Measurements from ENCODE around the gene MAGI1.

MAGI1 gene

DNA sequence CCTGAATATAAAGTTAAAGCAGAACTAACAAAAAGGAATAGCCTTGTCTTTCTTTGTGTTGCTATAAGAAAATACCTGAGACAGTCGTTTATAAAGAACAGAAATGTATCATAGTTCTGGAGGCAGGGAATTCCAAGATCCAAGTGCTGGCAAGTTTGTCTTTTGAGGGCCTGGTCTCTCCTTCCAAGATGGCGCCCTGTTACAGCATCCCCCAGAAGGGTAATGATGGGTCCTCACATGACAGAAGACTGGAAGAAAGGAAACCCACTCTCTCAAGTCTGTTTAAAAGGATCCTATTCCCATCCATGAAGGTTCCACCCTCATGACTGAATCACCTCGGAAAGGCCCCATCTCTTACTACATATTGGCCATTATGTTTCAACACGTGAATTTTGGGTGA, 435.1 kb downstream of the MAGI1 start (continued):
- no peak for TF ChIP-seq PPARA (CRISPR knock-in tag; IDR thresholded peaks at IDR 0.05; ENCODE audit: borderline replicate concordance)
- no peak for TF ChIP-seq ARNTL (CRISPR knock-in tag; IDR thresholded peaks at IDR 0.05; ENCODE audit: borderline replicate concordance, low read depth)

DNA sequence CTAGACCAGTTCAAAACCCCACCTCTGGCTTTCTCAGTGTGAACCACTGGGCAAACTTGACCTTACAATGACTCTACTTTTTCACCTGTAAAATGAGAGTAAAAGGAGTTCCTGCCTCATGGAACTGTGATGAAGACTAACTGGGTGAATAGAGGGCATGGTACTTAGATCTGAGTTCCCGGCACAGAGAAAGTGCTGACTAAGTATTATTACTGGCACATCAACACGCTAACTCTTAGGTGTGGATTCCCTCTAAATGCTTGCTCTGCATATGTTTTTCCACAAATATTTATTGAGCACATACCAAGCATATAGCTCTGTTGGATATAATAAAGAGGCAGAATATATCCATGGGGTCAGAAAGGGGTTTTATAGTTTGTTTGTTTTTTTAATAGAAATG, 437.8 kb downstream of the MAGI1 start:
- no peak for TF ChIP-seq ZNF565 (CRISPR knock-in tag; conservative IDR thresholded peaks at IDR 0.05; ENCODE audit: low read depth)
- TF ChIP-seq CSDC2 (CRISPR knock-in tag; IDR thresholded peaks at IDR 0.05): no peak
- TF ChIP-seq ZC3H10 (CRISPR knock-in tag; IDR thresholded peaks at IDR 0.05): no peak
- no peak for TF ChIP-seq ZFP3 (CRISPR knock-in tag; IDR thresholded peaks at IDR 0.05)
- TF ChIP-seq ISL1 (CRISPR knock-in tag; IDR thresholded peaks at IDR 0.05): no peak
- no peak for ATAC-seq

DNA sequence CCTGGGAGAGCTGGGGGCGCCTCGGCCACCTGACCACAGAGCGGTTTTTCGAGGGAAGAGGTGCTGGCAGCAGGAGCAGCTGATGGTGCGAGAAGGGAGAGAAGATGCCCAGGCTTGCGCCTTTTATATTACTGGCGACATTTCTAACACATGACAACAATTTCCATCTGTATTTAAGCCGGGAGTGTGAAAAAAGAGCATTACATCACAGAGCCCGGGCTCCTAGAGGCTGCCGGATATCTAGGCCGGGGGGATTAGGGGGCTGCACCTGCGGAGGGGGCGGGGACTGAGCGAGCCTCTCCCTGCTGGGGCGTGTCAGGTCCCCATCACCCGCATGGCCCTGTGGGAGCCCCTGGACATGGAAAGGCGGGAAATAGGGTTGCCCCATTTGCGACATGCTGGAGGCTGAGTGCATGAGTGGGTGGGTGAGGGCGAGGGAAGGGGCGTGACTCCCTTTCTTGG, 440.7 kb downstream of the MAGI1 start:
- peak; percentile 11; the same call in 2 of the 3 replicates for ATAC-seq
- TF ChIP-seq ESRRG (CRISPR knock-in tag; IDR thresholded peaks at IDR 0.05): no peak
- TF ChIP-seq RARB (CRISPR knock-in tag; IDR thresholded peaks at IDR 0.05): no peak
- no peak for TF ChIP-seq ZC3H10 (CRISPR knock-in tag; IDR thresholded peaks at IDR 0.05)
- TF ChIP-seq SNAI2 (CRISPR knock-in tag; IDR thresholded peaks at IDR 0.05): no peak
- TF ChIP-seq TOX (CRISPR knock-in tag; IDR thresholded peaks at IDR 0.05; ENCODE audit: borderline replicate concordance): no peak
- no peak for TF ChIP-seq BACH2 (CRISPR knock-in tag; IDR thresholded peaks at IDR 0.05; ENCODE audit: borderline replicate concordance)
- no peak for TF ChIP-seq ZNF565 (CRISPR knock-in tag; conservative IDR thresholded peaks at IDR 0.05; ENCODE audit: low read depth)
- no peak for TF ChIP-seq ZNF8 (CRISPR knock-in tag; IDR thresholded peaks at IDR 0.05)
- no peak for TF ChIP-seq TSHZ2 (CRISPR knock-in tag; IDR thresholded peaks at IDR 0.05)
- no peak for TF ChIP-seq ARNTL (CRISPR knock-in tag; IDR thresholded peaks at IDR 0.05; ENCODE audit: borderline replicate concordance, low read depth)
- TF ChIP-seq PPARA (CRISPR knock-in tag; IDR thresholded peaks at IDR 0.05; ENCODE audit: borderline replicate concordance): no peak
- TF ChIP-seq CREB5 (CRISPR knock-in tag; IDR thresholded peaks at IDR 0.05; ENCODE audit: low read depth): no peak
- no peak for TF ChIP-seq ISL1 (CRISPR knock-in tag; IDR thresholded peaks at IDR 0.05)
- TF ChIP-seq, protein P1, sequence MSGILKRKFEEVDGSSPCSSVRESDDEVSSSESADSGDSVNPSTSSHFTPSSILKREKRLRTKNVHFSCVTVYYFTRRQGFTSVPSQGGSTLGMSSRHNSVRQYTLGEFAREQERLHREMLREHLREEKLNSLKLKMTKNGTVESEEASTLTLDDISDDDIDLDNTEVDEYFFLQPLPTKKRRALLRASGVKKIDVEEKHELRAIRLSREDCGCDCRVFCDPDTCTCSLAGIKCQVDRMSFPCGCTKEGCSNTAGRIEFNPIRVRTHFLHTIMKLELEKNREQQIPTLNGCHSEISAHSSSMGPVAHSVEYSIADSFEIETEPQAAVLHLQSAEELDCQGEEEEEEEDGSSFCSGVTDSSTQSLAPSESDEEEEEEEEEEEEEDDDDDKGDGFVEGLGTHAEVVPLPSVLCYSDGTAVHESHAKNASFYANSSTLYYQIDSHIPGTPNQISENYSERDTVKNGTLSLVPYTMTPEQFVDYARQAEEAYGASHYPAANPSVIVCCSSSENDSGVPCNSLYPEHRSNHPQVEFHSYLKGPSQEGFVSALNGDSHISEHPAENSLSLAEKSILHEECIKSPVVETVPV (CRISPR knock-in tag; IDR thresholded peaks at IDR 0.05): no peak

GRCh38 chr3:65597226-65597951, 441.3 kb downstream of the MAGI1 start:
- peak; percentile 80 for ATAC-seq
- TF ChIP-seq TSHZ2 (CRISPR knock-in tag; IDR thresholded peaks at IDR 0.05) (no peak), ZC3H10 (CRISPR knock-in tag; IDR thresholded peaks at IDR 0.05) (no peak), ISL1 (CRISPR knock-in tag; IDR thresholded peaks at IDR 0.05) (no peak), ARNTL (CRISPR knock-in tag; IDR thresholded peaks at IDR 0.05; ENCODE audit: borderline replicate concordance, low read depth) (no peak), SNAI2 (CRISPR knock-in tag; IDR thresholded peaks at IDR 0.05) (no peak), PPARA (CRISPR knock-in tag; IDR thresholded peaks at IDR 0.05; ENCODE audit: borderline replicate concordance) (no peak), ZFP3 (CRISPR knock-in tag; IDR thresholded peaks at IDR 0.05) (no peak), GLIS3 (CRISPR knock-in tag; IDR thresholded peaks at IDR 0.05) (no peak), CREB5 (CRISPR knock-in tag; IDR thresholded peaks at IDR 0.05; ENCODE audit: low read depth) (no peak), BACH2 (CRISPR knock-in tag; IDR thresholded peaks at IDR 0.05; ENCODE audit: borderline replicate concordance) (no peak), OSR1 (CRISPR knock-in tag; IDR thresholded peaks at IDR 0.05) (no peak), TCF4 (CRISPR knock-in tag; IDR thresholded peaks at IDR 0.05; ENCODE audit: borderline replicate concordance) (peak; percentile 53), ESRRG (CRISPR knock-in tag; IDR thresholded peaks at IDR 0.05) (no peak)
- TF ChIP-seq, protein P1 (CRISPR knock-in tag; IDR thresholded peaks at IDR 0.05): 0 out of 2 replicates have a peak, but pooled peaks have one; percentile 28
- TF ChIP-seq, protein P2, sequence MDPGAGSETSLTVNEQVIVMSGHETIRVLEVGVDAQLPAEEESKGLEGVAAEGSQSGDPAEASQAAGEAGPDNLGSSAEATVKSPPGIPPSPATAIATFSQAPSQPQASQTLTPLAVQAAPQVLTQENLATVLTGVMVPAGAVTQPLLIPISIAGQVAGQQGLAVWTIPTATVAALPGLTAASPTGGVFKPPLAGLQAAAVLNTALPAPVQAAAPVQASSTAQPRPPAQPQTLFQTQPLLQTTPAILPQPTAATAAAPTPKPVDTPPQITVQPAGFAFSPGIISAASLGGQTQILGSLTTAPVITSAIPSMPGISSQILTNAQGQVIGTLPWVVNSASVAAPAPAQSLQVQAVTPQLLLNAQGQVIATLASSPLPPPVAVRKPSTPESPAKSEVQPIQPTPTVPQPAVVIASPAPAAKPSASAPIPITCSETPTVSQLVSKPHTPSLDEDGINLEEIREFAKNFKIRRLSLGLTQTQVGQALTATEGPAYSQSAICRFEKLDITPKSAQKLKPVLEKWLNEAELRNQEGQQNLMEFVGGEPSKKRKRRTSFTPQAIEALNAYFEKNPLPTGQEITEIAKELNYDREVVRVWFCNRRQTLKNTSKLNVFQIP (CRISPR knock-in tag; IDR thresholded peaks at IDR 0.05; ENCODE audit: borderline replicate concordance, low read depth): no peak
